Mesothelial cell of epicardium (in vitro differentiated cells): ENCODE results near the gene HACE1. TPM values are rescaled to one million over a fixed set of nuclear protein-coding genes. Genes with fewer than 3 reads are reported as not detected.
"Not testable (repeated sequence)": the region's sequence is repeated elsewhere in the genome, so short reads cannot be mapped to it uniquely, and the experiment has no call there.

ENCODE experiments used
- DNase-seq, 2 experiments: peaks; one replicate each; pipeline ENCODE4 v3.0.0; 2021; ENCODE audit warnings: low spot score in 2 of 2; ENCODE audit not compliant: unreplicated experiment in 2 of 2
- H3K27ac Mint-ChIP-seq: 2 replicates; pipeline ENCODE4 v1.8.0; 2021; ENCODE audit warnings: mixed read lengths
- H3K27me3 Mint-ChIP-seq: 2 replicates; pipeline ENCODE4 v1.8.0; 2021; ENCODE audit warnings: low read depth, mixed read lengths
- H3K36me3 Mint-ChIP-seq: 2 replicates; pipeline ENCODE4 v1.8.0; 2021; ENCODE audit warnings: mixed read lengths
- H3K4me1 Mint-ChIP-seq: 2 replicates; pipeline ENCODE4 v1.8.0; 2021; ENCODE audit warnings: mixed read lengths
- H3K4me3 Mint-ChIP-seq: 2 replicates; pipeline ENCODE4 v1.8.0; 2021; ENCODE audit warnings: mild to moderate bottlenecking, moderate library complexity, mixed read lengths
- H3K9me3 Mint-ChIP-seq: 2 replicates; pipeline ENCODE4 v1.8.0; 2021; ENCODE audit warnings: mixed read lengths
- CTCF ChIP-seq: fragments of 200-600 bp; sonication (generic); IDR thresholded peaks from one replicate; pipeline ENCODE4 v1.5.0; 2021; ENCODE audit warnings: antibody characterized with exemption; ENCODE audit not compliant: unreplicated experiment
- total RNA-seq: library from RNA; stranded (reverse); gene quantifications from 3 replicates; pipeline ENCODE4 v1.2.1, GENCODE V29; 2021

The HACE1 gene
- total RNA-seq, 1 donor from 2014 or later, result 25.9 TPM

- Mint-ChIP-seq H3K36me3 (peaks cover 61% of the 10 kb centered on the region), H3K9me3 (peaks cover 40% of the 10 kb centered on the region), H3K4me3 (no peak overlapping the region), H3K27me3 (no peaks in the 10 kb centered on the region), H3K4me1 (no peaks in the 10 kb centered on the region), H3K27ac (no peak overlapping the region)
- DNase-seq, result no peak
- no peak for TF ChIP-seq CTCF
Measured at GRCh38 chr6:104753251-104753650, 106.5 kb downstream of the HACE1 start.

GRCh38 chr6:104750449-104750848, 109.3 kb downstream of the HACE1 start:
- Mint-ChIP-seq H3K27ac (no peak overlapping the region), H3K27me3 (no peaks in the 10 kb centered on the region), H3K36me3 (peaks cover 45% of the 10 kb centered on the region), H3K4me1 (no peaks in the 10 kb centered on the region), H3K9me3 (peaks cover 18% of the 10 kb centered on the region), H3K4me3 (no peak overlapping the region)
- no peak for DNase-seq
- TF ChIP-seq CTCF, result no peak

GRCh38 chr6:104739124-104739523, 120.6 kb downstream of the HACE1 start:
- not testable (repeated sequence) for H3K9me3 Mint-ChIP-seq, H3K4me3 Mint-ChIP-seq, H3K27ac Mint-ChIP-seq

GRCh38 chr6:104737567-104737966, 122.2 kb downstream of the HACE1 start:
- not testable (repeated sequence) for H3K27me3 Mint-ChIP-seq, H3K4me3 Mint-ChIP-seq, H3K4me1 Mint-ChIP-seq, H3K36me3 Mint-ChIP-seq, H3K9me3 Mint-ChIP-seq, H3K27ac Mint-ChIP-seq, DNase-seq

More at GRCh38 chr6:104739124-104739523, 120.6 kb downstream of the HACE1 start:
- peaks cover 10% of the 10 kb centered on the region for H3K36me3 Mint-ChIP-seq
- H3K27me3 Mint-ChIP-seq, DNase-seq, H3K4me1 Mint-ChIP-seq: not testable (repeated sequence)

- DNase-seq, result no peak
- H3K4me1 Mint-ChIP-seq, result no peaks in the 10 kb centered on the region
- TF ChIP-seq CTCF, result no peak
- no peak overlapping the region for H3K4me3 Mint-ChIP-seq
- H3K27me3 Mint-ChIP-seq, result no peaks in the 10 kb centered on the region
- peaks cover 16% of the 10 kb centered on the region for H3K36me3 Mint-ChIP-seq
- H3K27ac Mint-ChIP-seq, result no peak overlapping the region
- H3K9me3 Mint-ChIP-seq, result peaks cover 13% of the 10 kb centered on the region
Measured at GRCh38 chr6:104736545-104736944, 123.2 kb downstream of the HACE1 start.

- Mint-ChIP-seq H3K4me3 (no peak overlapping the region), H3K9me3 (peaks cover 13% of the 10 kb centered on the region), H3K4me1 (no peaks in the 10 kb centered on the region), H3K27ac (no peak overlapping the region), H3K27me3 (no peaks in the 10 kb centered on the region), H3K36me3 (peaks cover 15% of the 10 kb centered on the region)
- no peak for TF ChIP-seq CTCF
- no peak for DNase-seq
Measured at GRCh38 chr6:104730450-104730849, 129.3 kb downstream of the HACE1 start.

GRCh38 chr6:104729433-104729832, 130.3 kb downstream of the HACE1 start:
- Mint-ChIP-seq H3K27ac (no peak overlapping the region), H3K27me3 (no peaks in the 10 kb centered on the region), H3K4me3 (no peak overlapping the region), H3K36me3 (peaks cover 12% of the 10 kb centered on the region), H3K4me1 (no peaks in the 10 kb centered on the region), H3K9me3 (peaks cover 13% of the 10 kb centered on the region)
- no peak for DNase-seq
- TF ChIP-seq CTCF, result no peak
